Measurements from ENCODE around the gene IGSF8. TPM values are rescaled to one million over a fixed set of nuclear protein-coding genes. Genes with fewer than 3 reads are reported as not detected.

The IGSF8 gene
- polyA plus RNA-seq, 1 of the 3 experiments (the other 2 are of a cell fraction), result 67.9 TPM

- POLR2A ChIA-PET, result no interaction called here
- no peak overlapping the region for H3K9ac ChIP-seq
- no peak for TF ChIP-seq FOSL2 (IDR thresholded peaks at IDR 0.05; ENCODE audit: borderline replicate concordance, low read depth)
- TF ChIP-seq TCF12 (IDR thresholded peaks at IDR 0.05), result no peak
- no peak for TF ChIP-seq PBX3 (IDR thresholded peaks at IDR 0.05)
- no peak for TF ChIP-seq MEF2A (IDR thresholded peaks at IDR 0.05; ENCODE audit: borderline replicate concordance, low read depth)
- no peak for TF ChIP-seq RCOR1 (IDR thresholded peaks at IDR 0.05; ENCODE audit: low read length)
- TF ChIP-seq TAF1 (IDR thresholded peaks at IDR 0.05; ENCODE audit: borderline replicate concordance, low read depth, low read length), result no peak
- TF ChIP-seq RXRA (IDR thresholded peaks at IDR 0.05; ENCODE audit: borderline replicate concordance, low read depth), result no peak
- TF ChIP-seq CTCF (IDR thresholded peaks at IDR 0.05), result no peak
- no peak for TF ChIP-seq POLR2AphosphoS5 (IDR thresholded peaks at IDR 0.05; ENCODE audit: low read depth, low read length)
- TF ChIP-seq REST (IDR thresholded peaks at IDR 0.05; ENCODE audit: low read depth, low read length), result no peak
- no peak for TF ChIP-seq SMC3 (IDR thresholded peaks at IDR 0.05; ENCODE audit: low read depth, low read length)
- no peak for TF ChIP-seq USF2 (IDR thresholded peaks at IDR 0.05; ENCODE audit: borderline replicate concordance, low read depth, low read length)
- no peak for TF ChIP-seq ZBTB33 (IDR thresholded peaks at IDR 0.05; ENCODE audit: borderline replicate concordance, low read depth)
- TF ChIP-seq FOXM1 (IDR thresholded peaks at IDR 0.05; ENCODE audit: low read depth), result no peak
- TF ChIP-seq IRF3 (IDR thresholded peaks at IDR 0.05; ENCODE audit: low read depth, low read length), result no peak
- no peak for TF ChIP-seq MAX (IDR thresholded peaks at IDR 0.05; ENCODE audit: low read depth)
- TF ChIP-seq FOXJ3 (CRISPR knock-in tag; IDR thresholded peaks at IDR 0.05), result no peak
- no peak for TF ChIP-seq RFX5 (IDR thresholded peaks at IDR 0.05; ENCODE audit: low read length)
- TF ChIP-seq EP300 (IDR thresholded peaks at IDR 0.05; ENCODE audit: borderline replicate concordance in 1 of 2, low read depth in 1 of 2, low read length in 1 of 2), result no peak
- DNase-seq, result no peak
- no peak overlapping the region for H3K27ac ChIP-seq (ENCODE audit: low read depth in 2 of 2, low read length in 1 of 2)
- WGBS (ENCODE audit: low lambda C conversion rate), result 66% methylated on average over 3 of the region's 3 CpGs
- H3K36me3 ChIP-seq (replicated peaks in 1 of 2; ENCODE audit: control insufficient read depth in 1 of 2, insufficient read depth in 2 of 2, low read length in 1 of 2), result peaks cover 0 to 2% of the 10 kb centered on the region in 2 experiments
- H2AFZ ChIP-seq (ENCODE audit: low read depth), result no peak overlapping the region
- H3K9me3 ChIP-seq, result no peaks in the 10 kb centered on the region
- peaks cover 30% of the 10 kb centered on the region for H3K27me3 ChIP-seq (ENCODE audit: insufficient read depth)
- H3K79me2 ChIP-seq (ENCODE audit: insufficient read depth), result no peaks in the 10 kb centered on the region
- H4K20me1 ChIP-seq (ENCODE audit: insufficient read depth), result no peaks in the 10 kb centered on the region
- CTCF ChIA-PET, result interaction anchor here (0.6 to 14.2 kb wide), 12 partner anchors 12 to 294 kb away, joined by 3 to 163 read pairs (median 12); partner anchors contain the start of genes IGSF8, KCNJ10 and PIGM
- no peak overlapping the region for H3K4me3 ChIP-seq (ENCODE audit: low read depth in 2 of 2, low read length in 1 of 2)
- no peaks in the 10 kb centered on the region for H3F3A ChIP-seq (replicated peaks; ENCODE audit: insufficient read depth)
- no peak overlapping the region for H3K4me2 ChIP-seq
- peaks cover 0 to 15% of the 10 kb centered on the region in 2 experiments; a peak in 1 of 4 replicates for H3K4me1 ChIP-seq (ENCODE audit: control insufficient read depth in 1 of 2, insufficient read depth in 2 of 2, low read depth in 1 of 2, low read length in 1 of 2)
- no peaks in the 10 kb centered on the region for H3K9me2 ChIP-seq
Observed at GRCh38 chr1:160082926-160083325, 15.5 kb downstream of the IGSF8 start.

Measured in SK-N-SH (cell line).